Activated naive CD8-positive, alpha-beta T cell treated with anti-CD3 and anti-CD28 coated beads, Interleukin-2, amount 50 U/mL, for 24 hours (primary cell): Measurements from ENCODE around the gene TPH2.

Experiments
- ATAC-seq: fragments of 150-1000 bp; cut with Tn5 transposase; one replicate; pipeline ENCODE4 v1.10.0; 2021
- DNase-seq: peaks from one replicate; pipeline ENCODE4 v3.0.0; 2021
- H3K27ac Mint-ChIP-seq: one replicate; pipeline ENCODE4 v1.8.0; 2021; ENCODE audit warnings: mild to moderate bottlenecking, mixed read lengths
- H3K27me3 Mint-ChIP-seq: one replicate; pipeline ENCODE4 v1.8.0; 2021; ENCODE audit warnings: mixed read lengths
- H3K36me3 Mint-ChIP-seq: one replicate; pipeline ENCODE4 v1.8.0; 2021; ENCODE audit warnings: low read depth, mixed read lengths
- H3K4me1 Mint-ChIP-seq: one replicate; pipeline ENCODE4 v1.8.0; 2021; ENCODE audit warnings: mixed read lengths
- H3K4me3 Mint-ChIP-seq: one replicate; pipeline ENCODE4 v1.8.0; 2021; ENCODE audit warnings: mild to moderate bottlenecking, moderate library complexity, mixed read lengths
- H3K9me3 Mint-ChIP-seq: one replicate; pipeline ENCODE4 v1.8.0; 2021; ENCODE audit warnings: mixed read lengths

TPH2 gene

DNA sequence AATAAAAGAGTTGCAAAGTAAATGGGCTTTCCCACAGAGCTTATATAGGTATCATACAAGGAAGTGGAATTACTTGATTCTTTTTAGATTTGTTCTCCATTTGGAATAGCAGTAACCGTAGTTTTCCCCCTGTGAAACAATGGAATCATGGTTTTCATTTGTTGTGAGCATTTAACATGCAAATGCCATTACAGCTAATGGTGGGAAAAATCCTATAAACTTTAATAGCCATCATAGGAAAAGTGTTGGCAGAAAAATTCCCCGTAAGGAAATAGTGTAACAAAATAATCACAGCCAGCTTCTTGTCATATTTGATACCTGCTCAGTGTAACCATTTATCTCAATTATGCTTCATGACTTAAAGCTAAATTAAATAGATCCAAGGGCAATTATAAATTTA is 95.3 kb downstream of the TPH2 start:
- H3K4me1 Mint-ChIP-seq = no peaks in the 10 kb centered on the region
- H3K27me3 Mint-ChIP-seq = peaks cover 3% of the 10 kb centered on the region
- H3K27ac Mint-ChIP-seq = no peak overlapping the region
- DNase-seq (no peak), ATAC-seq (no peak)
- H3K9me3 Mint-ChIP-seq = no peaks in the 10 kb centered on the region
- H3K36me3 Mint-ChIP-seq = no peaks in the 10 kb centered on the region
- no peak overlapping the region for H3K4me3 Mint-ChIP-seq

DNA sequence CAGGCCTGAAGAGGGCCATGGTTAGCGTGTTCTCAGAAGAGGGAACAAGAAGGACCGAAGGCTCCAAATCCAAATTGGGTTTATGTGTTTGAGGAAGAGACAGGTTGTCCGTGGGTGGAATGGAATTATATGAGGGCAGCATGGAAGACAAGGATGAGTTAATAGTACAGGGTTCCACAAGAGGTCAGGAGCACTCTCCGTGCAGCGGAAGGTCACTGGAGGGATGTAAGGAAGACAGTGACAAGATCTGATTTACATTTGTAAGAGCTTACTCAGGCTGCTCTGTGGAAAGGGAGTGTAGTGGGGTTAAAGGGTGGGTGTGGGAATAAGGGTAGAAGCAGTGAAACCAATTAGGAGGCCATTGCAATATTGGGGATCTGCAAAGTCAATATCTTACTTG is 97.0 kb downstream of the TPH2 start:
- H3K4me1 Mint-ChIP-seq = no peaks in the 10 kb centered on the region
- H3K9me3 Mint-ChIP-seq = peaks cover 4% of the 10 kb centered on the region
- H3K36me3 Mint-ChIP-seq = no peaks in the 10 kb centered on the region
- no peak overlapping the region for H3K27ac Mint-ChIP-seq
- H3K4me3 Mint-ChIP-seq = no peak overlapping the region
- peaks cover 3% of the 10 kb centered on the region for H3K27me3 Mint-ChIP-seq
- no peak for ATAC-seq
- no peak for DNase-seq

DNA sequence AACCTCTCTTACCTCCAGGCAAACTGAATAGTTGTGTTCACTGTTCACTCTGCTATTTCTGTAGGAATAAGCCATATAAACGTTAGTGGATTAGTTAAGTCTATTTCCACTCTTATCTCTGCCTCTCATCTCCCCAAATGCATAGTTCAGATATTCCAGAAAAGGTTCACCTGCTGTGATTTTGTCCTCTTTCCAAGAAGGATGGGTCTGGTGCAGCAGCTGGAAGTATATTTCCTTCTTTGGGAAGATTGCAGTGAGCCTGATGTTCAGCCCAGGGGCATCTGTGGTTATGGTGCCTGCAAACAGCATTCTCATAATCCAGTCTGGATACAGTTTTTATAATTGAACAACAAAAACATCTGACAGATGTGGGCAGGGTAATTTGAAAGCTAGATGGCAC is 97.7 kb downstream of the TPH2 start:
- Mint-ChIP-seq H3K36me3 (no peaks in the 10 kb centered on the region), H3K4me3 (no peak overlapping the region), H3K27me3 (peaks cover 7% of the 10 kb centered on the region), H3K27ac (no peak overlapping the region), H3K9me3 (peaks cover 4% of the 10 kb centered on the region), H3K4me1 (no peaks in the 10 kb centered on the region)
- no peak for DNase-seq
- no peak for ATAC-seq

DNA sequence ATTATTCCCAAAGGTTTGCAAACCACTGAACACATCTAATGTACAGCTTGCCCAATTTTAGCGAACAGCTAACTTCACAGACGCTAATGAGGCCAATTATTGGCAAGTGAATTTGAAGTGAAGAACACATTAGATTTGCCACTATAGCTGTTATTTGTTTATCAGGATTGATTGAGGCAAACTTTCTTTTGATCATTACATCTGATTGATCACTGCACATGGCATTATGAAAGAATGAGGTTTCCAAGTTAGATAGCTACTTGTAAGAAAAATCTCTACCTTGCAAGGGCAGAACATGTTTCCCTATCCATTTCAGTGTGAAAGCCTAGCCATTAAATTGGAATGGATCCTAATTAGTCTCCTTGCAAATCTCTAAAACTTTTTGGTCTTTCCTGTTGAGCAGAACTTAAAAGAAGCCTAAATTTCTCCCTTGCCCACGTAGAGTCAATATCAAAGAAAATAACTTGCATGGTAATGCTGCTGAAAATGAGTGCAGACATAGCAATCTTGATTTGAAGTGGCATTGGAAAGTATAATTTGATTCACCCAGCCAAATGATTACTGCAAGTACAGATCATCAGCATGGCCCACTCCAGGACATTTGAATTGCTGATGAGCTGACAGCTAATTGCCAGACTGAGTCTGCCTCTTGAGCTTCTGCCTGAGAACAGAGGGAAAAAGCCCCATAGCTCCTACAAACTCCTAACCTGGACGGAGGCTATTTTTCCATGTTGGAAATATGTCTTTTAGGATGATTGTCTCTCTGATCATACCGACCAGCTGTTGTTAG is 98.6 kb downstream of the TPH2 start:
- Mint-ChIP-seq H3K4me3 (no peak overlapping the region), H3K4me1 (no peaks in the 10 kb centered on the region), H3K27me3 (peaks cover 7% of the 10 kb centered on the region), H3K36me3 (no peaks in the 10 kb centered on the region), H3K27ac (no peak overlapping the region), H3K9me3 (peaks cover 4% of the 10 kb centered on the region)
- DNase-seq = no peak
- ATAC-seq = no peak

DNA sequence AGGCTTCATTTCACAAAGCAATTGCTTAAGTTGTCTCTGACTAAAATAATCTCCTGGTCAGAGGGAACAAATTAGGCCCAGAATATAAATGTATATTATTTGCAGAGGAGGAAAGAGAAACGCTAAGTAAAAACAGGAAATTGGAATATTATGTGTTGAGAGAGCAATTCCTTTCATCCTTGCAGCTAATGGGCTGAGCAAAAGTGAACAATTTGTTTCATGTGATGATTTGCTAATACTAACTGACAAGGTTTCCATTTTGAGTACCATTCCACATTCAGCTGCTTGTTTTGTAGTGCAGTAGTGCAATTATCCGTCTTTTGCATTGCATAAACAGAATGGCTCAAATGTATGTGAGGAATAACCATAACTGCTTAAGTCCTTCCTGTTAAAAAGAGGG is 103.2 kb downstream of the TPH2 start:
- Mint-ChIP-seq H3K4me1 (no peaks in the 10 kb centered on the region), H3K4me3 (no peak overlapping the region), H3K36me3 (no peaks in the 10 kb centered on the region), H3K27me3 (peaks cover 4% of the 10 kb centered on the region), H3K9me3 (peaks cover 4% of the 10 kb centered on the region), H3K27ac (no peak overlapping the region)
- ATAC-seq = no peak
- no peak for DNase-seq

DNA sequence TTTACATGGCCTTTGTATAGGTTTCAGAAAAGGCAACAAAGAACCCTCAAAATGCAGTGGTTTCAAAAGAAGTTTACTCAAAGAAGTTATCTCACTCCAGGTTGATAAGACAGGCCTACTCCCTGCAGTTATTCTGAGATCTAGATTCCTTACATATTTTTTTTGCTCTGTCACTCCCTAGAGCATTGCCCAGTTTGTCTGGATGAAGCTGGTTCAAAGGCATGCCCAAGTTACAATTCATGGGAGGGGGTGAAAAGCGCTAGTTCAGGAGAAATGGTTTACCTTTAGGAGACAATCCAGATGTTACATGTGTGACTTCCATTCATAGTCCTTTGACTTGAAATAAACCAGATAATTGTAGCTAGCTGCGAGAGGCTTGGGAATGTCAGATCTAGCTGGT is 115.0 kb downstream of the TPH2 start:
- no peak overlapping the region for H3K4me3 Mint-ChIP-seq
- no peaks in the 10 kb centered on the region for H3K4me1 Mint-ChIP-seq
- no peaks in the 10 kb centered on the region for H3K9me3 Mint-ChIP-seq
- no peaks in the 10 kb centered on the region for H3K36me3 Mint-ChIP-seq
- no peak for ATAC-seq
- H3K27ac Mint-ChIP-seq = no peak overlapping the region
- H3K27me3 Mint-ChIP-seq = peaks cover under 1% of the 10 kb centered on the region
- no peak for DNase-seq

DNA sequence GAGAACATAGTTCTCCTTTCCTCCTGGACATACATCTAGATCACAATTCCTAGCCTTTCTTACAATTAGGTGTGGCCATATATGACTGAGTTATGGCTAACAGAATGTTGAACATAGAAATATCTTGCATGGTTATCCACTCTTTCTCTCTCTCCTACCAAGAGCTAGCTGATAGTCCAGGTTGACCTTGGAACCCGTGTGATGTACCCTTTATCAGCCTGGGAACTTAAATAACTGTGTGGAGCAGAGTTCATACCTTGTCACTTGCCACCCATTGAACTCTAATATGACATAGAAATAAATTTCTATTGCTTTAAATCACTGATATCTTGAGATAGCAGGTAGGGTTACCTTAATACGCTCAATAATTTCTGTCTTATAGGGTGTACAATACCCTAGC is 115.9 kb downstream of the TPH2 start:
- Mint-ChIP-seq H3K9me3 (no peaks in the 10 kb centered on the region), H3K36me3 (no peaks in the 10 kb centered on the region), H3K4me3 (no peak overlapping the region), H3K27ac (no peak overlapping the region), H3K27me3 (no peaks in the 10 kb centered on the region), H3K4me1 (no peaks in the 10 kb centered on the region)
- ATAC-seq (no peak), DNase-seq (no peak)

DNA sequence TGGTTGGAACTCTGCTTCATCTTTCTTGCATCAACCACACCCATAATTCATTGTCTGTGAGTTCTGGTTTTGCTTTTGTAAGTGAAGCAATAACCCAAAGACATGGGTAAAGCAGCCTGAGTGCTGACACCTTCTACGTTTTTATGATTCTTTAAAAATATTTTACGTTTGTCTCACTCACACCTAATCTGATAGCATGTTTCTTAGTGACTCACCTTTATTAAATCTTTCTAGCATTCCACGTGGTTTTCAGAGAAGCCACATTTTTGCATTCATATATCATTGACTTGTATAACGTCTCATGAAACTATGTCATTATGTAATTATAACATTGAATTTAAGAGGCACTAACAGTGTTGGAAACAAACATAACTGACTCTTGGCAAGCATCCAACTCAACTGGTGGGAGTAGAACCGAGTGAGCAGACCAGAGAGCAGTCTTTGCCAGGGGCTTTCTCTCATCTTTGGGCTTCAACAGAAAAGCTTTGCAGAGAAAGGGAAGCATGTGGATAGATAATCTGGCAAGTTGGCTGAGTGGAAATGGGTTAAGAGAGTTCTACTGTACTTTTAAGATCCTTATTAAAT is 118.8 kb downstream of the TPH2 start:
- Mint-ChIP-seq H3K36me3 (no peaks in the 10 kb centered on the region), H3K4me1 (no peaks in the 10 kb centered on the region), H3K4me3 (no peak overlapping the region), H3K27ac (no peak overlapping the region), H3K27me3 (no peaks in the 10 kb centered on the region), H3K9me3 (no peaks in the 10 kb centered on the region)
- DNase-seq (no peak), ATAC-seq (no peak)

DNA sequence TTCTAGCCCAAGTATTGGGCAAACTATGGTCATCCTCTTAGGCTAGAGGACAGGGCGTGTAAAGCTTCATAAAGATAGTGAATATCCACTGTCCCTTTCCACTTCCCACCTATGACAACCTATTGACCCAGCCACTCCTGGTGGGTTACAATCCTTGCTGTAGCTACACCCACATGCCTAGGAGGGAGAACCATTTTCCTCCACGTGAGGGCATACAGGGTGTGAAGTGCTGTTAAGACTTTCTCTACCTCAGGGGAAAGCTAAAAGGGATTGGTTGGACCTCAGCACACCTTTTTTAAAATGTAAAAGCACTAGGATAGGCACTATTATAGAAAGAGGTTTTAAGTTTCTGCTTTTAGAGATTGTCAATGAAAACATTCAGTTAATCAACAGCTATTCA is 124.4 kb downstream of the TPH2 start:
- no peaks in the 10 kb centered on the region for H3K9me3 Mint-ChIP-seq
- no peak overlapping the region for H3K4me3 Mint-ChIP-seq
- ATAC-seq = no peak
- no peak for DNase-seq
- no peaks in the 10 kb centered on the region for H3K27me3 Mint-ChIP-seq
- no peaks in the 10 kb centered on the region for H3K4me1 Mint-ChIP-seq
- H3K27ac Mint-ChIP-seq = no peak overlapping the region
- H3K36me3 Mint-ChIP-seq = no peaks in the 10 kb centered on the region

DNA sequence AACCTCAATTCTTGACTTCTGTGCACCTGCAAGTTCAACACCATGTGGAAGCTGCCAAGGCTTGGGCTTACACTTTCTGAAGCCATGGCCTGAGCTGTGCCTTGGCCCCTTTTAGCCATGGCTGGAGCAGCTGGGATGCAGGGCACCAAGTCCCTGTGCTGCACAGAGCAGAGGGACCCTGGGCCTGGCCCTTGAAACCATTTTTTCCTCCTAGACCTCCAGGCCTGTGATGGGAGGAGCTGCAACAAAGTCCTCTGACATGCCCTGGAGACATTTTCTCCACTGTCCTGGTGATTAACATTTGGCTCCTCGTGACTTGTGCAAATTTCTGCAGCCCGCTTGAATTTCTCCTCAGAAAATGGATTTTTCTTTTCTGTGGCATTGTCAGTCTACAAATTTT is 132.4 kb downstream of the TPH2 start:
- H3K27me3 Mint-ChIP-seq = no peaks in the 10 kb centered on the region
- H3K4me3 Mint-ChIP-seq = no peak overlapping the region
- ATAC-seq (no peak), DNase-seq (no peak)
- H3K36me3 Mint-ChIP-seq = no peaks in the 10 kb centered on the region
- peaks cover 12% of the 10 kb centered on the region for H3K9me3 Mint-ChIP-seq
- H3K27ac Mint-ChIP-seq = no peak overlapping the region
- H3K4me1 Mint-ChIP-seq = no peaks in the 10 kb centered on the region

DNA sequence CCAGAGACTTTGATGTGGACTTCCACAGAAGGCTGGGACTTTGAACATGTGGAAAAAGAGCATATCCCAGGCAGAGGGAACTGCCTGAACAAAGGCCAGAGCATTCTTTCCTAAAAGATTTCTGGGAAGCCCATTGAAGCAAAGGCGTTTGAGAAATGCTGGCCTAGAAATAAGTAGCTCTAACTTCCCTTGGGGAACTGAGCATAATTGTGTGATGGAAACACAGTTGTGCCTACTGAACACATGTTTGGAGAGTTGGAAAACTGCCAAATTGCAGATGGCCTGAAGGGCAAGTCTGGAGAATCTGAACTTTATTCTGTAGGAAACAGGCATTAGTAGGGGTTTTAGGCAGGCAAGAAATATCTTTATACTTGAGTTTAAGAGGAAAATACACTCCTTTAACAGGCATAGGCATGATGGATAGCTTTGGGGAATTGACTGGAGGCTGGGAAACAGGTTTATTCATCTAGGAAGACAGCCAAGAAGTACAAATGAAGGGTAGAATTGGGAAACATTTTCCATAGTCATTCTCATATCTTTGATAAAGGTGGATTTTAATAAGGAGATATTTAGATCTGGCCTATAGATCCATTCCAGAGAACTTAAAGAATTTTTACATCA is 134.1 kb downstream of the TPH2 start:
- Mint-ChIP-seq H3K4me3 (no peak overlapping the region), H3K36me3 (no peaks in the 10 kb centered on the region), H3K9me3 (peaks cover 12% of the 10 kb centered on the region), H3K4me1 (no peaks in the 10 kb centered on the region), H3K27ac (no peak overlapping the region), H3K27me3 (no peaks in the 10 kb centered on the region)
- DNase-seq (no peak), ATAC-seq (no peak)

DNA sequence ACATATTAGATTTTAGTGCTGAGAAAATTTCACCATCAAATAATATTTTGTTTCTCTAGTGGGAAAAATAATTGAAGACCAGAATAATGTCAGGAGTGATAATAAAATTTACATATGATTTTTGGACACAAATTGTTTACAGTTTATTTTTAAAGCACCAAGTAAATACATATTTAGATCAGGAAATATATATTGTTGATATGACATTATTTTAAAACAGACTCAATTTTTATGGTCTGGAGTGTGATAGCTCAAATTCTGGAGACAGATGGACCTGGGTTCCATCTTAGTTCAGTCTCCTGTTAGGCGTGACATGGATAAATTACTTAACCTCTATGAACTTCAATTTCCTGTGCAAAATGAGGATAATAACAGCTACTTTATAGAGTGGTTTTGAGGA is 135.4 kb downstream of the TPH2 start:
- Mint-ChIP-seq H3K4me3 (no peak overlapping the region), H3K27me3 (no peaks in the 10 kb centered on the region), H3K27ac (no peak overlapping the region), H3K4me1 (no peaks in the 10 kb centered on the region), H3K36me3 (no peaks in the 10 kb centered on the region), H3K9me3 (peaks cover 12% of the 10 kb centered on the region)
- DNase-seq = no peak
- ATAC-seq = no peak

DNA sequence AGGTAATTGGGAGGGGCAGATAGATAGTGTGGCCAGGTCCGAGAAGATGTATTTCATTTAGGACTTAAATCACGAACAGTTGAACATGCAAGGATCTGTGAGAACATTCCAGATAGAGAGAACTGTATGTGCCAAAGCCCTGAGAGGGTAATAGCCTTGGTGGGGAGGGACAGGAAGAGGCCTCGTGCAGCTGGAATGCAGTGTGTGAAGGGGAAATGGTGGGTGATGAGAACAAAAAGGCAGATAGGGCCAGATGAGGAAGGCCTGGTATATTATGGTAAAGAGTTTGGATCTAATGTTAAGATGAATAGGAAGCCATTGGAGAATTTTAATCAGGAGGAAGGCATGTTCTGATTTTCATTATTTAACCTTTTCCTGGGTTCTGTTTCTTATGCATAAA is 136.3 kb downstream of the TPH2 start:
- H3K4me1 Mint-ChIP-seq = no peaks in the 10 kb centered on the region
- ATAC-seq (no peak), DNase-seq (no peak)
- H3K9me3 Mint-ChIP-seq = peaks cover 9% of the 10 kb centered on the region
- no peaks in the 10 kb centered on the region for H3K27me3 Mint-ChIP-seq
- no peak overlapping the region for H3K4me3 Mint-ChIP-seq
- H3K36me3 Mint-ChIP-seq = no peaks in the 10 kb centered on the region
- H3K27ac Mint-ChIP-seq = no peak overlapping the region

DNA sequence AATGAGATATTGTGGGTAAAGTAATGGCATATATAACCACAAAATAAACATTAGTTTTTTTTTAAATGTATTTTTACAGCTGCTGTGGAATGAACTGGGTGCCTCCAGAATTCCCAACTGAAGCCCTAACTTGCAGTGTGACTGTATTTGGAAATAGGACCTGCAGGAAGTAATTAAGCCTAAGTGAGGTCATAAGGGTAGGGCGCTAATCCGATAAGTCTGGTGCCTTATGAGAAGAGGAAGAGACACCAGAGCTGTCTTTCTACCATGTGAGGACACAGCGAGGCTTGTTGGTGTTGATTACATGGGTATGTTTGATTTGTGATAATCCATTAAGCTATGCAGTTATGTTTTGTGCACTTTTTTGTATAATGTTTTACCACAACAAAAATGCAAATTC is 136.8 kb downstream of the TPH2 start:
- Mint-ChIP-seq H3K9me3 (peaks cover 7% of the 10 kb centered on the region), H3K4me1 (no peaks in the 10 kb centered on the region), H3K27ac (no peak overlapping the region), H3K4me3 (no peak overlapping the region), H3K36me3 (no peaks in the 10 kb centered on the region), H3K27me3 (no peaks in the 10 kb centered on the region)
- no peak for ATAC-seq
- DNase-seq = no peak

DNA sequence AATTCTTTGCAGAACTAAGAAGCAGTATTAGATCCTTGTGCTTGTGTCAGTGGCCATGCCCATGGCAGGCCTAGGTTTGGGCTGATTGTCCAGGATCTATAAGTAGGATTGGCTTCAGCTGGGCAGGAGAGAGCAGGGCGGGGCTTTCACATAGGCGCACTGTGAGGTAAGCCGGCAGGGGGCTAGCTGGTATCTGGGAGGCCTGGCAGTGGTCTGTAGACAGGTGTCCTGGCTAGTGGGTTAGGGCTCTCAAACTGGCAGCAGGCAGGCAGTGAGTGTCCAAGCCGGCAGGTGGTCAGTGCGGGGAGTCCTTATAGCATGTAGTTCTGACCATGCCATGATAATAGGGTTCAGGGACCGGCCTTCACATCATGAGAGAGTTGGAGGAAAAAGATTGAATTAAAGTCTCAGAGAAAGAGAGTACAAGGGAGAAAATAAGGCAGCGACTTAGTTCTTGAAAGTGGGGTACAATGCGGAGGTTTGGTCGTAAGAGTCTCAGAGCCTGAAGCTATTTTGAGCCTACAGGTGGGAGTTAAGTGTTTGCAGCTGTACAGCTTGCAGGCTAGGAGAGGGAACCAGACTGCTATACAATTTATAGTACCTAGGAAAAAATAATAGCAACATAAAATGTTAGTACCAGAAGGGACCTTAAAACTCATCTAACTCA is 137.4 kb downstream of the TPH2 start:
- ATAC-seq = no peak

More for the DNA sequence above, 137.4 kb downstream of the TPH2 start:
- H3K27ac Mint-ChIP-seq = no peak overlapping the region
- H3K9me3 Mint-ChIP-seq = peaks cover 7% of the 10 kb centered on the region
- no peak overlapping the region for H3K4me3 Mint-ChIP-seq
- H3K4me1 Mint-ChIP-seq = no peaks in the 10 kb centered on the region
- no peaks in the 10 kb centered on the region for H3K27me3 Mint-ChIP-seq
- H3K36me3 Mint-ChIP-seq = no peaks in the 10 kb centered on the region
- no peak for DNase-seq
